Adrenal gland (tissue), 12 donors: Measurements from ENCODE around the gene SESTD1. TPM values are rescaled to one million over a fixed set of nuclear protein-coding genes. Genes with fewer than 3 reads are reported as not detected.

ENCODE experiments used
- DNase-seq, 7 donors: peaks; one replicate each; pipeline ENCODE4 v3.0.0-alpha.2; 2019 to 2020
- H3K27ac ChIP-seq, 5 donors: fragments of 200-600 bp; sonication (generic) in 4 of 5; 1 replicate in 3 of 5; 2 replicates in 2 of 5; pipeline versions ENCODE4 v1.5.1 to v1.8.0; 2016 to 2020; ENCODE audit warnings: mild to moderate bottlenecking in 1 of 5
- H3K27me3 ChIP-seq: fragments of 200-600 bp; 2 replicates; pipeline ENCODE4 v1.8.0; 2021
- H3K36me3 ChIP-seq, 2 donors: fragments of 200-600 bp; replicated peaks in 1 of 2; 1 replicate in 1 of 2; 2 replicates in 1 of 2; pipeline versions ENCODE4 v1.5.1 to v1.8.0; 2018 to 2022
- H3K4me1 ChIP-seq, 2 donors: fragments of 200-600 bp; replicated peaks in 1 of 2; 1 replicate in 1 of 2; 2 replicates in 1 of 2; pipeline versions ENCODE4 v1.5.1 to v1.8.0; 2018 to 2021
- H3K4me3 ChIP-seq, 4 donors: fragments of 200-600 bp; sonication (generic) in 3 of 4; one replicate each; pipeline ENCODE4 v1.5.1; 2016 to 2018
- H3K9me3 ChIP-seq, 3 donors: fragments of 200-600 bp; sonication (generic) in 1 of 3; replicated peaks in 1 of 3; 1 replicate in 2 of 3; 2 replicates in 1 of 3; pipeline versions ENCODE4 v1.5.1 to v1.8.0; 2016 to 2021
- POLR2A ChIP-seq, 2 donors: fragments of 450-650 bp; IDR thresholded peaks; one replicate each; pipeline ENCODE4 v1.6.1; 2017; ENCODE audit warnings: antibody characterized with exemption in 2 of 2, mild to moderate bottlenecking in 2 of 2, moderate library complexity in 1 of 2
- WGBS, 4 donors: extraction: QIAGEN DNeasy Blood & Tissue Kit in 2 of 4; methylation state at CpG; one replicate each; pipeline versions ENCODE4 v1.1.5 to v1.1.7; 2013 to 2017; 5-methylcytosine and 5-hydroxymethylcytosine counted together
- intact Hi-C, 2 donors: fragments of 100-400 bp; cut with DNase I; formaldehyde crosslinking; loops; one replicate each; pipeline versions ENCODE4 v1.14.1 to v1.15.0; 2022 to 2023
- polyA plus RNA-seq, 3 donors: library from polyadenylated mRNA; stranded (reverse); fragments of 200-250 nt in 2 of 3; fragments of 350-450 nt in 1 of 3; fragmentation: Illumina TruSeq in 1 of 3; extraction: RNeasy Lipid Tissue Mini Kit (QIAGEN cat#74804) in 1 of 3; gene quantifications; one replicate each; pipeline ENCODE4 v1.2.3, GENCODE V29; 2013 to 2014
- total RNA-seq, 9 donors: library from RNA; depleted of rRNA in 4 of 9; stranded (reverse); fragments of >200 nt in 4 of 9; fragments of 120-200 nt in 1 of 9; fragmentation: NEBNext Ultra II Directional in 1 of 9; extraction: Animal tissue kit (Norgen Biotek cat#: 25700) in 1 of 9; gene quantifications; one replicate each; pipeline versions ENCODE4 v1.1.0 to v1.2.4, GENCODE V29; 2013 to 2023
- TF ChIP-seq, protein P1 (sequence below), 6 experiments: fragments of 450-650 bp in 4 of 6; fragments of 200-600 bp in 2 of 6; sonication (generic) in 1 of 6; IDR thresholded peaks; 1 replicate in 5 of 6; 2 replicates in 1 of 6; pipeline versions ENCODE4 v1.5.1 to v1.8.0; 2016 to 2021; ENCODE audit warnings: antibody characterized with exemption in 6 of 6, mild to moderate bottlenecking in 2 of 6, moderate library complexity in 1 of 6
- donor health status: healthy with polysubstance abuse.
- donor health status: Bipolar disorder and iron deficiency.
- donor health status: DM: yes; HTN: yes; CAD: no.
- donor health status: DM: no; HTN: no; CAD: no.
- donor health status: DM: no; HTN: no; CAD: no.
- donor health status: DM: yes; HTN: yes; CAD: no.

Gene SESTD1
- total and polyA plus RNA-seq, 12 donors, result 4.7 to 28.2 (median 14.8) TPM

- TF ChIP-seq POLR2A (IDR thresholded peaks at IDR 0.05), result no peak
- TF ChIP-seq, protein P1, sequence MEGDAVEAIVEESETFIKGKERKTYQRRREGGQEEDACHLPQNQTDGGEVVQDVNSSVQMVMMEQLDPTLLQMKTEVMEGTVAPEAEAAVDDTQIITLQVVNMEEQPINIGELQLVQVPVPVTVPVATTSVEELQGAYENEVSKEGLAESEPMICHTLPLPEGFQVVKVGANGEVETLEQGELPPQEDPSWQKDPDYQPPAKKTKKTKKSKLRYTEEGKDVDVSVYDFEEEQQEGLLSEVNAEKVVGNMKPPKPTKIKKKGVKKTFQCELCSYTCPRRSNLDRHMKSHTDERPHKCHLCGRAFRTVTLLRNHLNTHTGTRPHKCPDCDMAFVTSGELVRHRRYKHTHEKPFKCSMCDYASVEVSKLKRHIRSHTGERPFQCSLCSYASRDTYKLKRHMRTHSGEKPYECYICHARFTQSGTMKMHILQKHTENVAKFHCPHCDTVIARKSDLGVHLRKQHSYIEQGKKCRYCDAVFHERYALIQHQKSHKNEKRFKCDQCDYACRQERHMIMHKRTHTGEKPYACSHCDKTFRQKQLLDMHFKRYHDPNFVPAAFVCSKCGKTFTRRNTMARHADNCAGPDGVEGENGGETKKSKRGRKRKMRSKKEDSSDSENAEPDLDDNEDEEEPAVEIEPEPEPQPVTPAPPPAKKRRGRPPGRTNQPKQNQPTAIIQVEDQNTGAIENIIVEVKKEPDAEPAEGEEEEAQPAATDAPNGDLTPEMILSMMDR (IDR thresholded peaks at IDR 0.05), result no peak
- Histone ChIP-seq H3K27me3 (no peaks in the 10 kb centered on the region), H3K4me3 (no peak overlapping the region), H3K4me1 (peaks cover 0 to 24% of the 10 kb centered on the region in 2 donors), H3K27ac (no peak overlapping the region), H3K36me3 (no peaks in the 10 kb centered on the region), H3K9me3 (no peaks in the 10 kb centered on the region)
- DNase-seq, result no peak
- 81 to 92% (median 88%) methylated on average over 5 of the region's 5 CpGs for WGBS, 4 donors
- intact Hi-C loops, result no loop called here
These were observed 31.5 kb downstream of the SESTD1 start for GRCh38 chr2:179233083-179233490.

GRCh38 chr2:179226961-179227259 lies 37.7 kb downstream of the SESTD1 start:
- H3K4me1 ChIP-seq, result peaks cover 0 to 14% of the 10 kb centered on the region in 2 donors
- intact Hi-C loops, result loop anchor here in 1 of 2 donors (10.0 kb wide), 1 partner anchor 188 kb away; no protein-coding TSS in a partner anchor

GRCh38 chr2:179226203-179226960 lies 38.2 kb downstream of the SESTD1 start:
- peak in 1 of 7 donors; percentile 39 for DNase-seq
- Histone ChIP-seq H3K9me3 (no peaks in the 10 kb centered on the region), H3K27ac (no peak overlapping the region), H3K4me1 (peaks cover 0 to 11% of the 10 kb centered on the region in 2 donors), H3K4me3 (no peak overlapping the region), H3K36me3 (no peaks in the 10 kb centered on the region), H3K27me3 (no peaks in the 10 kb centered on the region)
- WGBS, 4 donors, result 80 to 90% (median 87%) methylated on average over 6 of the region's 6 CpGs
- TF ChIP-seq, protein P1 (IDR thresholded peaks at IDR 0.05), result no peak
- no peak for TF ChIP-seq POLR2A (IDR thresholded peaks at IDR 0.05)
- intact Hi-C loops, result loop anchor here in 1 of 2 donors (10.0 kb wide), 1 partner anchor 188 kb away; no protein-coding TSS in a partner anchor

More at GRCh38 chr2:179226961-179227259, 37.7 kb downstream of the SESTD1 start:
- Histone ChIP-seq H3K9me3 (no peaks in the 10 kb centered on the region), H3K36me3 (no peaks in the 10 kb centered on the region), H3K27me3 (no peaks in the 10 kb centered on the region), H3K4me3 (no peak overlapping the region), H3K27ac (no peak overlapping the region)
- TF ChIP-seq, protein P1 (IDR thresholded peaks at IDR 0.05), result no peak
- TF ChIP-seq POLR2A (IDR thresholded peaks at IDR 0.05), result no peak
- DNase-seq, result no peak

DNA sequence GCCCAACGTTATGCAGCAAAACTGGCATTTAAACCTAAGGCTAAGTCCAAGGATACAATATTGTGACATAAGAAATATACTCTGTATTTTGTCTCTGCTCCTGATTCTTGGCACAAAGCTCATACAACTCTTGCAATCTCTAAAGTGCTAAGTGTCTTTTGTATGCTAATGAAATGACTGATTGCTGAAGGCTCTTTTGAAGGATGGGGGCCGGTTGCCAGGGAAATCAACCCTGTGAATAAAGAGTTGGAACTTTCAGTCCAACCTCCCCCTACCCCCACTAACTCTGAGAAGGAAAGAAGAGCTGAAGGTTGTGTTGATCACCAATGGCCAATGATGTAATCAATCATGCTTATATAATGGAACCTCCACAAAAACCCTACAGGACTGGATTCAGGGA lies 40.3 kb downstream of the SESTD1 start:
- intact Hi-C loops, result loop anchor here in 1 of 2 donors (10.0 kb wide), 1 partner anchor 190 kb away; no protein-coding TSS in a partner anchor
- no peaks in the 10 kb centered on the region for H3K36me3 ChIP-seq
- H3K27me3 ChIP-seq, result no peaks in the 10 kb centered on the region
- H3K27ac ChIP-seq, result no peak overlapping the region
- no peak for DNase-seq
- H3K9me3 ChIP-seq, result no peaks in the 10 kb centered on the region
- TF ChIP-seq, protein P1 (IDR thresholded peaks at IDR 0.05), result no peak
- no peak for TF ChIP-seq POLR2A (IDR thresholded peaks at IDR 0.05)
- WGBS, 4 donors, result 55 to 67% (median 61%) methylated on average over 2 of the region's 2 CpGs
- peaks cover 0 to 15% of the 10 kb centered on the region in 2 donors for H3K4me1 ChIP-seq
- no peak overlapping the region for H3K4me3 ChIP-seq
